ENCODE results near the gene RAB31. TPM values are rescaled to one million over a fixed set of nuclear protein-coding genes. Genes with fewer than 3 reads are reported as not detected.

Gene RAB31
- polyA plus RNA-seq, 2 of the 4 experiments (the other 2 are of a cell fraction): 16.9 to 46.3 TPM

DNA sequence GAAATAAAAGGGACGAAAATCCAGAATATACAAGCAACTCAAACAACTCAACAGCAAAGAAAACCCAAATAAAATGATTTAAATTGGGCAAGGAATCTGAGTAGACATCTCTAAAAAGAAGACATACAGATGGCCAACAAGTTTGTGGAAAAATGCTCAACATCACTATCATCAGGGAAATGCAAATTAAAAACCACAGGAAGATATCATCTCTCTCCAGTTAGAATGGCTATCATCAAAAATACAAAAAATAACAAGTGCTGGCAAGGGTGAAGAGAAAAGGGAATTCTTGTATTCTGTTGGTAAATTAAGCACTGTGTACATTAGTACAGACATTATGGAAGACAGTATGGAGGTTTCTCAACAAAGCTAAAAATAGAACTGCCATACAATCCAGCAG is 80.0 kb downstream of the RAB31 start:
- 84% methylated on average over 1 of the region's 1 CpG for WGBS (ENCODE audit: missing lambda C conversion rate)
- peaks cover 2% of the 10 kb centered on the region; the same call in 2 of the 3 replicates for H3K9me3 ChIP-seq
- no peak for TF ChIP-seq NR3C1 (IDR thresholded peaks at IDR 0.05)
- TF ChIP-seq, protein P1, sequence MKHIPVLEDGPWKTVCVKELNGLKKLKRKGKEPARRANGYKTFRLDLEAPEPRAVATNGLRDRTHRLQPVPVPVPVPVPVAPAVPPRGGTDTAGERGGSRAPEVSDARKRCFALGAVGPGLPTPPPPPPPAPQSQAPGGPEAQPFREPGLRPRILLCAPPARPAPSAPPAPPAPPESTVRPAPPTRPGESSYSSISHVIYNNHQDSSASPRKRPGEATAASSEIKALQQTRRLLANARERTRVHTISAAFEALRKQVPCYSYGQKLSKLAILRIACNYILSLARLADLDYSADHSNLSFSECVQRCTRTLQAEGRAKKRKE (CRISPR knock-in tag; IDR thresholded peaks at IDR 0.05; ENCODE audit: low read depth): no peak
- TF ChIP-seq CBX8 (IDR thresholded peaks at IDR 0.05): no peak
- no peak for TF ChIP-seq RARB (CRISPR knock-in tag; IDR thresholded peaks at IDR 0.05)
- TF ChIP-seq SMC3 (IDR thresholded peaks at IDR 0.05): no peak
- TF ChIP-seq POLR2AphosphoS2 (conservative IDR thresholded peaks at IDR 0.05; ENCODE audit: low read length): no peak
- TF ChIP-seq CHD4 (IDR thresholded peaks at IDR 0.05; ENCODE audit: borderline replicate concordance): no peak
- no peak for TF ChIP-seq EHF (CRISPR knock-in tag; IDR thresholded peaks at IDR 0.05)
- TF ChIP-seq, protein P2, sequence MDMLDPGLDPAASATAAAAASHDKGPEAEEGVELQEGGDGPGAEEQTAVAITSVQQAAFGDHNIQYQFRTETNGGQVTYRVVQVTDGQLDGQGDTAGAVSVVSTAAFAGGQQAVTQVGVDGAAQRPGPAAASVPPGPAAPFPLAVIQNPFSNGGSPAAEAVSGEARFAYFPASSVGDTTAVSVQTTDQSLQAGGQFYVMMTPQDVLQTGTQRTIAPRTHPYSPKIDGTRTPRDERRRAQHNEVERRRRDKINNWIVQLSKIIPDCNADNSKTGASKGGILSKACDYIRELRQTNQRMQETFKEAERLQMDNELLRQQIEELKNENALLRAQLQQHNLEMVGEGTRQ (IDR thresholded peaks at IDR 0.05): no peak
- TF ChIP-seq JUN (IDR thresholded peaks at IDR 0.05): no peak
- TF ChIP-seq ZFP36 (IDR thresholded peaks at IDR 0.05; ENCODE audit: borderline replicate concordance, partially characterized antibody): no peak
- TF ChIP-seq, protein P3, sequence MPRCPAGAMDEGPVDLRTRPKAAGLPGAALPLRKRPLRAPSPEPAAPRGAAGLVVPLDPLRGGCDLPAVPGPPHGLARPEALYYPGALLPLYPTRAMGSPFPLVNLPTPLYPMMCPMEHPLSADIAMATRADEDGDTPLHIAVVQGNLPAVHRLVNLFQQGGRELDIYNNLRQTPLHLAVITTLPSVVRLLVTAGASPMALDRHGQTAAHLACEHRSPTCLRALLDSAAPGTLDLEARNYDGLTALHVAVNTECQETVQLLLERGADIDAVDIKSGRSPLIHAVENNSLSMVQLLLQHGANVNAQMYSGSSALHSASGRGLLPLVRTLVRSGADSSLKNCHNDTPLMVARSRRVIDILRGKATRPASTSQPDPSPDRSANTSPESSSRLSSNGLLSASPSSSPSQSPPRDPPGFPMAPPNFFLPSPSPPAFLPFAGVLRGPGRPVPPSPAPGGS (IDR thresholded peaks at IDR 0.05): no peak
- no peak for TF ChIP-seq TP53 (CRISPR knock-in tag; IDR thresholded peaks at IDR 0.05)
- no peak overlapping the region for H3K27ac ChIP-seq
- no peak overlapping the region for H3K4me3 ChIP-seq
- peaks cover 9% of the 10 kb centered on the region for H3K4me1 ChIP-seq
- no peak for DNase-seq (ENCODE audit: low read depth in 1 of 2, low spot score in 1 of 2)
- no peak for ATAC-seq
- H3K4me2 ChIP-seq: no peak overlapping the region
- ChIA-PET CTCF (no interaction called here), POLR2A (no interaction called here)
- no peak for FAIRE-seq

DNA sequence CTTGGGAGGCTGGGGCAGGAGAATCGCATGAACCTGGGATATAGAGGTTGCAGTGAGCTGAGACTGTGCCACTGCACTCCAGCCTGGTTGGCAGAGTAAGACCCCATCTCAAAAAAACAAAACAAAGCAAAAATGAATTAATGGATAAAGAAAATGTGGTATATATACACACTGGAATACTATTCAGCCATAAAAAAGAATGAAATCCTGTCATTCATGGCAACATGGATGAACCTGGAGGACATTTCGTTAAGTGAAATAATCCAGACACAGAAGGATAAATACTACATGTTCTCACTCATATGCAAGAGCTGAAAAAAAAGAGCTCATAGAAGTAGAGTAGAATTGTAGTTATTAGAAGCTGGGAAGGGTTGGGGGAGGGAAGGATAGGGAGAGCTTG is 80.8 kb downstream of the RAB31 start:
- WGBS (ENCODE audit: missing lambda C conversion rate): 78% methylated on average over 2 of the region's 2 CpGs
- FAIRE-seq: no peak
- no peak for DNase-seq (ENCODE audit: low read depth in 1 of 2, low spot score in 1 of 2)
- Histone ChIP-seq H3K9me3 (no peaks in the 10 kb centered on the region), H3K4me3 (no peak overlapping the region), H3K4me1 (peaks cover 8% of the 10 kb centered on the region; the same call in 1 of the 3 replicates), H3K27ac (no peak overlapping the region), H3K4me2 (no peak overlapping the region)
- CTCF ChIA-PET: no interaction called here
- no peak for ATAC-seq
- no peak for TF ChIP-seq EHMT2 (IDR thresholded peaks at IDR 0.05; ENCODE audit: low read depth)
- TF ChIP-seq RNF2 (IDR thresholded peaks at IDR 0.05; ENCODE audit: borderline replicate concordance, low read depth): no peak
- no peak for TF ChIP-seq POLR2A (IDR thresholded peaks at IDR 0.05; ENCODE audit: low read length)
- no peak for TF ChIP-seq ZFP36 (IDR thresholded peaks at IDR 0.05; ENCODE audit: borderline replicate concordance, partially characterized antibody)
- TF ChIP-seq, protein P4, sequence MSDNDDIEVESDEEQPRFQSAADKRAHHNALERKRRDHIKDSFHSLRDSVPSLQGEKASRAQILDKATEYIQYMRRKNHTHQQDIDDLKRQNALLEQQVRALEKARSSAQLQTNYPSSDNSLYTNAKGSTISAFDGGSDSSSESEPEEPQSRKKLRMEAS (IDR thresholded peaks at IDR 0.05): no peak
- no peak for TF ChIP-seq NPAS2 (CRISPR knock-in tag; IDR thresholded peaks at IDR 0.05; ENCODE audit: borderline replicate concordance)
- no peak for TF ChIP-seq HEYL (CRISPR knock-in tag; IDR thresholded peaks at IDR 0.05)
- TF ChIP-seq, protein P3 (IDR thresholded peaks at IDR 0.05): no peak
- no peak for TF ChIP-seq TP53 (CRISPR knock-in tag; IDR thresholded peaks at IDR 0.05)
- no peak for TF ChIP-seq FOSL2 (IDR thresholded peaks at IDR 0.05)
- no peak for TF ChIP-seq FOSL2 (CRISPR knock-in tag; IDR thresholded peaks at IDR 0.05)
- TF ChIP-seq NFE2L2 (conservative IDR thresholded peaks at IDR 0.05; ENCODE audit: low read length): no peak
- TF ChIP-seq EHF (CRISPR knock-in tag; IDR thresholded peaks at IDR 0.05): no peak
- POLR2A ChIA-PET: no interaction called here

All from A549 (cell line).